Inflammatory macrophage (primary cell): Measurements from ENCODE around the gene SEC23IP.
"Not testable (repeated sequence)": the region's sequence is repeated elsewhere in the genome, so short reads cannot be mapped to it uniquely, and the experiment has no call there.

Experiments used
- DNase-seq, 2 donors: peaks; one replicate each; pipeline ENCODE4 v3.0.0-alpha.2; 2020 to 2022
- total RNA-seq, 18 experiments: gene quantifications; one replicate each; lab custom pipeline; 2026; ENCODE audit warnings: mixed read lengths in 6 of 18, inconsistent platforms in 2 of 18; lab: John Stamatoyannopoulos, UW

Gene SEC23IP
- total RNA-seq: 66.7 to 95.7 (median 85.2) reads per million in 18 experiments

GRCh38 chr10:119892188-119893065 lies at the start of gene SEC23IP:
Gene SEC23IP (plus strand): TSS chr10:119892730. CDS start chr10:119892783, 53 bp downstream.
- DNase-seq: peak; percentile 96 to 97

- peak; percentile 28 to 64 for DNase-seq
These were observed 46.9 kb upstream of the SEC23IP start for GRCh38 chr10:119845656-119846055.

- DNase-seq: no peak
These were observed 43.3 kb upstream of the SEC23IP start for GRCh38 chr10:119849031-119849789.

GRCh38 chr10:119849944-119850343 lies 42.6 kb upstream of the SEC23IP start:
- peak in 1 of 2 donors; percentile 1 for DNase-seq

- DNase-seq: no peak
These were observed 40.3 kb upstream of the SEC23IP start for GRCh38 chr10:119852277-119852676.

GRCh38 chr10:119852822-119853221 lies 39.7 kb upstream of the SEC23IP start:
- DNase-seq: no peak

GRCh38 chr10:119853574-119853973 lies 39.0 kb upstream of the SEC23IP start:
- DNase-seq: no peak

- no peak for DNase-seq
These were observed 34.5 kb upstream of the SEC23IP start for GRCh38 chr10:119858063-119858462.

GRCh38 chr10:119859420-119860258 lies 32.9 kb upstream of the SEC23IP start:
- peak; percentile 9 to 60 for DNase-seq

- DNase-seq: no peak
These were observed 31.5 kb upstream of the SEC23IP start for GRCh38 chr10:119860866-119861607.

- no peak for DNase-seq
These were observed 30.0 kb upstream of the SEC23IP start for GRCh38 chr10:119862524-119862923.

- DNase-seq: peak in 1 of 2 donors; percentile 30
These were observed 28.5 kb upstream of the SEC23IP start for GRCh38 chr10:119863951-119864565.

GRCh38 chr10:119865699-119866240 lies 26.8 kb upstream of the SEC23IP start:
- DNase-seq: no peak

GRCh38 chr10:119867317-119867716 lies 25.2 kb upstream of the SEC23IP start:
- DNase-seq: no peak

- DNase-seq: not testable (repeated sequence)
These were observed 23.1 kb upstream of the SEC23IP start for GRCh38 chr10:119869398-119869797.

GRCh38 chr10:119871881-119872609 lies 20.5 kb upstream of the SEC23IP start:
- DNase-seq: peak; percentile 32 to 66

GRCh38 chr10:119872610-119872859 lies 20.0 kb upstream of the SEC23IP start, which contains the start of gene MCMBP:
Gene MCMBP (minus strand): TSS chr10:119872843. CDS start chr10:119872584, 259 bp downstream.
- no peak for DNase-seq

- DNase-seq: peak; percentile 88 to 94
These were observed 19.5 kb upstream of the SEC23IP start for GRCh38 chr10:119872860-119873681.

- no peak for DNase-seq
These were observed 14.0 kb upstream of the SEC23IP start for GRCh38 chr10:119878524-119878923.
